GM19463 (cell line): ENCODE data around the gene MTOR.

Experiments used
- ATAC-seq: cut with Tn5 transposase; IDR thresholded peaks from one replicate; pipeline ENCODE4 v1.9.1; 2021; ENCODE audit warnings: mild to moderate bottlenecking, moderate library complexity; ENCODE audit not compliant: unreplicated experiment

The MTOR gene

DNA sequence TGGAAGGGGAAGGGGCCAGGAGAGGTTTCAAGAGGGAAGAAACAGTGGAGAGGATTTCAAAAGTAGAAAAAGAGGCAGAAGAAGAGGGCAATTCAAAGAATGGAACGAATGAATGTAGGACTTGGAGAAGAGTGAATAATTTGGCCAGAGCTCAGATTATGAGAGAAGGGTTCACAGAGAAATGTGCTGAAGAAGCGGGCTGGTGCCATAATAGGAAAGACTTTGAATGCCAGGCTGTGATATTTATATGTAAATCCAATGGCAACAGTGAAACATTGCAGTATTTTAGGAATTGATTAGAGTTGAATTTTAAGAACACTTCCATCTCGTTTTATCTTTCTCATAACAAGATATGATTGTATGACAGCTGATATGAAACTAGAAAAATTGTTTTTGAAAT lies 109.2 kb downstream of the MTOR start:
- no peak for ATAC-seq

GRCh38 chr1:11152755-11153154 lies 109.6 kb downstream of the MTOR start:
- ATAC-seq: no peak

- ATAC-seq: no peak
Observed at GRCh38 chr1:11151826-11152612, 110.3 kb downstream of the MTOR start.

DNA sequence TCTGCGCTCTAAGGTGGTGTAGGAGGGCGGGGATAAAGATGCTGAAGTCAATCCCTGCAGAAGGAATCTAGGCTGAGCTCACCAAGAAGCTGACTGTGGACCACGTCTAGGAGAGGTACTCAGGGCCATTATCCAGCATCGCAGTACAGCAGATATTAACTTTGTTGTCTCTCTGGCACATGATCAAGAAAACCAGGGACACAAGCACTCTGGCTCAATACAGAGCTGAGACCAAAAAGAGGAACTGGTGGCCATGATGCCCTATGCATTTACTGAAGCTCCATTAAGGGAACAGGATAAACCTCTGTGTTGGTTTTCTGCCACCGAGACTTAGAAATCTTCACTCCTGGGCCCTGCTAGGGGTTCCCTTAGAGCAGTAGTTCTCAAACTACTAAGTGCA lies 111.2 kb downstream of the MTOR start:
- no peak for ATAC-seq

GRCh38 chr1:11150326-11150725 lies 112.0 kb downstream of the MTOR start:
- ATAC-seq: no peak

DNA sequence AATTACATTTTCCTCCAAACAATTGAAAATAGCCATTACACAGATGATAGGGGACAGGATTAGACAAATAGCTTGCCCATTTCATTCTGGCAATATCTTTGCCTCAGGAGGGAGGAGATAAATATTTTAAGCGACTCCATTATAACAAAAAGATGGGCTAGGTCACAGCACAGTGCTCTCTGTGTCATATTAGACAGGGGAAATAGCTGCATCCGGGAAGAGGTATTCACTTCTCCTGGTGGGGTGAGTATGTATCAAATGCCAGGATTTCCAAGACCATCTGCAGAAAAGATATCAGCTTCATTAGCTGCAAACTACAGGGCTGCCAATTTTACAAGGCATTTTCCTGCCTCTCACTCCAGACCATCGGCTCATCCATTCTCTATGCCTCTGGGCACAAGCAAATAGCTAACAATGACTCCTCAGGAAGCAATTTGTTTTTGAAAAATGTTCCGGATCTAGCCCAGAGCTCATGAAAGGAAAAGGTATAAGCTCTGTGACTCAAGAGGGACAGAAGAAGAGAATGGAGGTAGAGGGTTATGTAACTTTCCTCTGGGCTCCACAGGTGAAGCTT lies 115.1 kb downstream of the MTOR start:
- ATAC-seq: no peak

DNA sequence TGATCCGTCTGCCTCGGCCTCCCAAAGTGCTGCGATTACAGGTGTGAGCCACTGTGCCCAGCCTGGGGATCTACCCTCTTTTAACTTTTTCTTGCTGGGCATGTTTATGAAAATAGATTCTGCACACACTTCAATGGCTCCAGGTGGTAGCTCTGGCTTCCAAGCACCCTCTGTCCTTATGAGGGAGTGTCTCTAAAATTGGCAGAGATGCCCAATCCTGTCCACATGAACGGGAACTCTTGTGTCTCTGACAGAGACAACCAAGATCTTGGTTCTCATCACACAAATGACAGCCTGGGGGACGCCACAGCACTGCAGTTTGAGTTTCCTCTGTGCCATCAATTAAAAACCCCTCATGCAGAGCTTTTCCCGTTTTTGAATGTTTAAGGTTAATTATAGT lies 116.6 kb downstream of the MTOR start:
- no peak for ATAC-seq

GRCh38 chr1:11144570-11145256 lies 117.6 kb downstream of the MTOR start:
- no peak for ATAC-seq

- ATAC-seq: no peak
Observed at GRCh38 chr1:11143907-11144306, 118.4 kb downstream of the MTOR start.

GRCh38 chr1:11143401-11143800 lies 119.0 kb downstream of the MTOR start:
- no peak for ATAC-seq

DNA sequence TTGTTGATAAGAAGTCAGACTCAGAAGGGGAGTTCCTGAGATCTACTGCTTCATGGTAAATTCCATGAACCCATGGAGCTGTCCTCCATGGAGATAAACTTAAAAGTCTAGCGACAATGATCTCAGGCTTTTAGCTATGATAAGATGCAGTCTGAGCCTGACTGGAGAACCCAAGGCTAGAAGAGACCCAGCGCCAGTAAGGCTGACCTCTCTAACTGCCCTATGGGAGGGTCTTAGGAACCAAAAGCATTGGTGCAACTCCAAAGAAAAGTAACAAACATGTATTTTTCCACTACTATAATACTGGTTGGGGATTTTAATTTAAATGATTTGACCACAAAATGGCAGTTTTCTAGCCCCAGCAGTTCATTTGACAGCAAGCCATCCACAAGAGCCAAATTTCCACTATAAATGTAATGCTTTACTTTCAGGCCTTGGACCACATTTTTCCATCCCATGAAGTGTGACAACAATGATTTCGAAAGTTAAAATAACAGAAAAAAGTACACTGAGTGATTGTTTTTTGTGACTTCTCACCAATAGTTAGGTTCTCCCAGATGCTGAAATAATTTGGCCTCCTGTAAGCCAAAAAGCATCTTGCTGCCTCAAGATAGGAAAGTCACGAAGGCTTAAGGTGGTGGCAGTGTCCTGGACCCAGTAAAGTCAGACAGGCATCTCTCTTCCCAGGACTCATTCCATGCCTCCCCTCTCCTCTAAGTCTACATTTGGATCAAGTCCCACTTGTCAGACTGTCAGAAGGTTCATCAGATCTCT lies 119.5 kb downstream of the MTOR start:
- ATAC-seq: no peak

- ATAC-seq: no peak
Observed at GRCh38 chr1:11138952-11139351, 123.4 kb downstream of the MTOR start.

DNA sequence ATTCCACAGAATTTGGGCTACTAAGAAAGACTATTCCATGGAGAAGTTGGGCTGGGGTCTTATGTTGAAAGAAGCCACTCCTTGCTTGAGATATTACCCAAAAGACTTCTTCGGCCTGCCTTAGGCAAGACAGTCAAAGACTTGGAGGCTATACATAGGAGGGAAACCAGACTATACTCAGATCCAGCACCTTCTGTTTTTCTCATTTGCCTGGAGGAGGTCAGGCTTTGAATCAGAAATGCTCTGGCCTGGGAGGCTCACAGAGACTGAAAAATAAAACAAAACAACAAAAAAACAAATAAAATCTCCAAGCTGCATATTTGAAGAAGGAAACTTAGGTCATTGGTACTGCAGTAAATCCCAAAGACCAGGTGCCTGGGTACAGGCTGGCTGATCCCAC lies 124.3 kb downstream of the MTOR start:
- ATAC-seq: no peak

GRCh38 chr1:11134898-11135266 lies 127.5 kb downstream of the MTOR start:
- ATAC-seq: no peak

DNA sequence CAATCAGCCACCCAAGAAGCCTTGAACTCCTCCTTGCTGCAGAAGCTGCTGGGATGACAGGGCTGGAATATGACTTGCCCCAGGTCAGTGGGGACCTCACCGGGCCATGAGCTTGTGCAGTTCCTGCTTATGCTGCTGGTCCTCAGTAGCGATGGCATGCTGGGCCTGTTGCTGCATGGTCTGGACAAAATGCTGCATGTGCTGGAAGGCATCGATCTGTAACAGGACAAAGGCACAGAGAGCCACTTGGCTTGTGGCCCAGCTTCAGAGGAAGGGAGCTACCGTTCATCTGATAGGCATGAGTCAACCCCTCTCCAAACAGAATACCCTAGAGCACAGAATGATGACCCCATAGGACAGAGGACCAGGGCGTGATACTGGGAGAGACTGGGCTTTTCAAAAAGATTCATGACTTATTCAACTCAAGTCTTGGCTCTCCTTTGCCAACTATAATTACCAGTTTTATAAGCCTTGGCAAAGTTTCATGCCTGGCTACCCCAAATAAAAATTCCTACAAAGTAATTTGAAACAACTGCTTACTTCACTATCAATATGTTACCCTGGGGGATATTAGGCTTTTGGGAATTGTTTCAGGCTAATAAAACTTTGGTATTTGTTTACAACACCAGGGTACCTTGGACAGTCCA lies 128.0 kb downstream of the MTOR start:
- no peak for ATAC-seq

GRCh38 chr1:11132563-11133293 lies 129.6 kb downstream of the MTOR start:
- ATAC-seq: no peak

GRCh38 chr1:11131816-11132215 lies 130.5 kb downstream of the MTOR start:
- ATAC-seq: no peak

DNA sequence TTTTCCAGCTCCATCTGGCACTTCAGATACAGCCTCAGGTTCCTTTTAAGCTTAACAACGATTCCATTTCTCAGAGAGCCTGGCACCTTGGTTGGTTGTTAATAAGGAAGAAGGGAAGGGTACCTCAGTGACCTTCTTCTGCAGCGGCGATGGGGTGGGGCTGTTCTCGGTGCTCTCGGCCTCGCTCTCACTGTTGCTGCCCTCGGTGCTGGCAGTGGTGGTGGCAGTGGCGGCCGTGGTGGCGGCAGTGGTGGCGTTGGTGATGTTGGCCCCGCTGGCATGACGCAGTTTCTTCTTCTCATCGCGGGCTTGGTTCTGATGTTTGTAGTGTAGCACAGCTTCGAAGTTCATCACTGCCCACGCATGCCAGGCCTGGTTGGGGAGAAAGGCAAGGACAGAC lies 131.9 kb downstream of the MTOR start:
- ATAC-seq: no peak

GRCh38 chr1:11129649-11130390 lies 132.5 kb downstream of the MTOR start:
- ATAC-seq: no peak

- no peak for ATAC-seq
Observed at GRCh38 chr1:11126569-11126968, 135.8 kb downstream of the MTOR start.
